ENCODE data around the gene GASK1B. TPM values are rescaled to one million over a fixed set of nuclear protein-coding genes. Genes with fewer than 3 reads are reported as not detected.

Gene GASK1B
- total RNA-seq, 2 experiments from 2014 or later, result 0.25 to 5.1 TPM

DNA sequence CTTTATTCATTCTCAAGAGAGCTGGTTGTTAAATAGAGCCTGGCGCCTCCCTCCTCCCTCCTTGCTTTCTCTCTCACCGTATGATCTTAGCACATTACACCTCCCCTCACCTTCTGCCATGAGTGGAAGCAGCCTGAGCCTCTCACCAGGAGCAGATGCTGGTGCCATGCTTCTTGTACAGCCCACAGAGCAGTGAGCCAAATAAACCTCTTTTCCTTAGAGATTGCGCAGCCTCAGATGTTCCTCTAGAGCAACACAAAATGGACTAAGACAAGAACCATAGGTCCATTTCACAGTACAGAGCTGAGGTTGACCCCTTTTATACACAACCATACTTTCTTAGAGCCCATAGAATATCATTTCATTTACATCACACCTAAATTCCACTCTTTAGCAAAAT is 27.4 kb upstream of the GASK1B start:
- Histone ChIP-seq H3K27ac (ENCODE audit: low read depth, low read length, poor library complexity, severe bottlenecking) (no peak overlapping the region), H3K9me3 (ENCODE audit: low read length) (no peaks in the 10 kb centered on the region), H3K4me2 (ENCODE audit: low read length) (no peak overlapping the region), H3K79me2 (ENCODE audit: insufficient read depth, low read depth, low read length) (no peaks in the 10 kb centered on the region), H3K4me3 (ENCODE audit: low read depth, low read length, poor library complexity, severe bottlenecking) (no peak overlapping the region), H3K9me2 (ENCODE audit: insufficient read depth, low read length) (no peaks in the 10 kb centered on the region), H3K36me3 (ENCODE audit: insufficient read depth, low read length) (no peaks in the 10 kb centered on the region), H4K20me1 (ENCODE audit: insufficient read depth, low read length) (no peaks in the 10 kb centered on the region), H3K4me1 (ENCODE audit: insufficient read depth, low read length, poor library complexity, severe bottlenecking) (no peaks in the 10 kb centered on the region), H2AFZ (ENCODE audit: low read length) (no peak overlapping the region)
- intact Hi-C loops (cut with micrococcal nuclease; ENCODE audit: unreplicated experiment), result no loop called here
- POLR2A ChIA-PET, result interaction anchor here (0.5 kb wide), 1 partner anchor 19 kb away, joined by 3 read pairs; no protein-coding TSS in a partner anchor
- CTCF ChIA-PET (ENCODE audit: unreplicated experiment), result no interaction called here
- no peak for TF ChIP-seq EZH2phosphoT487 (IDR thresholded peaks at IDR 0.05; ENCODE audit: borderline replicate concordance, low read depth, low read length)
- BruUV-seq (replicated peaks), result no TSS peak
- no peak for DNase-seq (ENCODE audit: low spot score)

- Histone ChIP-seq H3K4me3 (ENCODE audit: low read depth, low read length, poor library complexity, severe bottlenecking) (no peak overlapping the region), H4K20me1 (ENCODE audit: insufficient read depth, low read length) (no peaks in the 10 kb centered on the region), H3K4me2 (ENCODE audit: low read length) (no peak overlapping the region), H3K79me2 (ENCODE audit: insufficient read depth, low read depth, low read length) (no peaks in the 10 kb centered on the region), H3K9me2 (ENCODE audit: insufficient read depth, low read length) (no peaks in the 10 kb centered on the region), H2AFZ (ENCODE audit: low read length) (no peak overlapping the region), H3K36me3 (ENCODE audit: insufficient read depth, low read length) (no peaks in the 10 kb centered on the region), H3K27ac (ENCODE audit: low read depth, low read length, poor library complexity, severe bottlenecking) (no peak overlapping the region), H3K4me1 (ENCODE audit: insufficient read depth, low read length, poor library complexity, severe bottlenecking) (no peaks in the 10 kb centered on the region), H3K9me3 (ENCODE audit: low read length) (no peaks in the 10 kb centered on the region)
- TF ChIP-seq CTCF (conservative IDR thresholded peaks at IDR 0.05; ENCODE audit: low read length) (no peak), EZH2phosphoT487 (IDR thresholded peaks at IDR 0.05; ENCODE audit: borderline replicate concordance, low read depth, low read length) (no peak)
- POLR2A ChIA-PET, result no interaction called here
- no peak for DNase-seq (ENCODE audit: low spot score)
- CTCF ChIA-PET (ENCODE audit: unreplicated experiment), result no interaction called here
- intact Hi-C loops (cut with micrococcal nuclease; ENCODE audit: unreplicated experiment), result no loop called here
- no TSS peak for BruUV-seq (replicated peaks)
Measured at GRCh38 chr4:158197194-158197776, 24.5 kb upstream of the GASK1B start.

DNA sequence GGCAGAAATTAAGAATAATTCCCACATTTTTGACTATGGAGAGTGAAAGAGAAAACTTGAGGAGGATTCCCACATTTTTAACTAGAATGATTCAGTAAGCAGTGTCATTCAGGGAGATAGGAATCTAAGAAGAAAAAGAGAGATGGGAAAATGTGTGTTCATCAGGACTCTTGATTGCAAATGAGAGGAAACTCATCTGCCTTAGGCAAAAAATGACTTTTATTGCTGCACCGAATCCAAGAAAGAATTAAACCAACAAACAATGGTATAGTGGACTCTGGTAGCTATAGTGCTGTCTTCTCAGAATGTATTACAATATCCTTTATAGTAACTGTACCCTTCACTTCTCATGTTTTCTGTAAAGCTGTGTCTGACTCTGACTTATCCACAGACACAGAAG is 22.5 kb upstream of the GASK1B start:
- H3K9me2 ChIP-seq (ENCODE audit: insufficient read depth, low read length), result no peaks in the 10 kb centered on the region
- H3K79me2 ChIP-seq (ENCODE audit: insufficient read depth, low read depth, low read length), result no peaks in the 10 kb centered on the region
- no peaks in the 10 kb centered on the region for H4K20me1 ChIP-seq (ENCODE audit: insufficient read depth, low read length)
- TF ChIP-seq CTCF (conservative IDR thresholded peaks at IDR 0.05; ENCODE audit: low read length), result no peak
- no peak for TF ChIP-seq EZH2phosphoT487 (IDR thresholded peaks at IDR 0.05; ENCODE audit: borderline replicate concordance, low read depth, low read length)
- no peak for DNase-seq (ENCODE audit: low spot score)
- H3K4me3 ChIP-seq (ENCODE audit: low read depth, low read length, poor library complexity, severe bottlenecking), result no peak overlapping the region
- no peaks in the 10 kb centered on the region for H3K4me1 ChIP-seq (ENCODE audit: insufficient read depth, low read length, poor library complexity, severe bottlenecking)
- no peak overlapping the region for H2AFZ ChIP-seq (ENCODE audit: low read length)
- ChIA-PET POLR2A (interaction anchor here (0.6 to 1.3 kb wide), 4 partner anchors 9 to 1522 kb away, joined by 3 to 4 read pairs (median 3); no protein-coding TSS in a partner anchor), CTCF (ENCODE audit: unreplicated experiment) (no interaction called here)
- intact Hi-C loops (cut with micrococcal nuclease; ENCODE audit: unreplicated experiment), result no loop called here
- no peak overlapping the region for H3K4me2 ChIP-seq (ENCODE audit: low read length)
- no peaks in the 10 kb centered on the region for H3K9me3 ChIP-seq (ENCODE audit: low read length)
- H3K36me3 ChIP-seq (ENCODE audit: insufficient read depth, low read length), result no peaks in the 10 kb centered on the region
- BruUV-seq (replicated peaks), result no TSS peak
- H3K27ac ChIP-seq (ENCODE audit: low read depth, low read length, poor library complexity, severe bottlenecking), result no peak overlapping the region
